A673 (cell line): ENCODE data around the gene DACT1. TPM values are rescaled to one million over a fixed set of nuclear protein-coding genes. Genes with fewer than 3 reads are reported as not detected.

ENCODE experiments used
- BruUV-seq: library from RNA; stranded (reverse); fragments of 400-500 nt; replicated peaks from 2 replicates; lab custom pipeline; 2021; lab: Mats Ljungman, UMichigan
- CTCF ChIA-PET: fragments of 300-600 bp; sonication (Branson Sonifier 250); formaldehyde crosslinking; loops from one replicate; lab custom pipeline; 2022; ENCODE audit warnings: antibody characterized with exemption; lab: Charles Lee
- POLR2A ChIA-PET: fragments of 300-600 bp; sonication (Branson Sonifier 250); formaldehyde crosslinking; loops from one replicate; lab custom pipeline; 2022; ENCODE audit warnings: antibody characterized with exemption; ENCODE audit not compliant: low non-redundant PET; lab: Charles Lee
- DNase-seq: peaks from one replicate; pipeline ENCODE4 v3.0.0-alpha.2; 2015; ENCODE audit warnings: low spot score
- H3K27ac ChIP-seq: fragments of 200-600 bp; sonication (generic); 2 replicates; pipeline ENCODE4 v1.5.1; 2016; ENCODE audit warnings: mixed run types, low read depth, mild to moderate bottlenecking, mixed read lengths, antibody characterized with exemption, low read length; ENCODE audit not compliant: poor library complexity, severe bottlenecking
- H3K27me3 ChIP-seq: fragments of 200-600 bp; sonication (generic); replicated peaks from 2 replicates; pipeline ENCODE4 v1.6.1; 2017; ENCODE audit warnings: mixed run types, low read depth, mild to moderate bottlenecking, mixed read lengths, antibody characterized with exemption, low read length; ENCODE audit not compliant: insufficient read depth, poor library complexity
- H3K36me3 ChIP-seq: fragments of 200-600 bp; sonication (generic); 2 replicates; pipeline ENCODE4 v1.6.1; 2016; ENCODE audit warnings: mixed run types, mild to moderate bottlenecking, mixed read lengths, antibody characterized with exemption, low read length; ENCODE audit not compliant: insufficient read depth, poor library complexity, severe bottlenecking
- H3K4me1 ChIP-seq: fragments of 200-600 bp; sonication (generic); 2 replicates; pipeline ENCODE4 v1.6.1; 2017; ENCODE audit warnings: mixed run types, mild to moderate bottlenecking, mixed read lengths, antibody characterized with exemption, low read length; ENCODE audit not compliant: insufficient read depth, poor library complexity, severe bottlenecking
- H3K4me3 ChIP-seq: fragments of 200-600 bp; sonication (generic); 2 replicates; pipeline ENCODE4 v1.5.1; 2016; ENCODE audit warnings: low read depth, mixed run types, mild to moderate bottlenecking, mixed read lengths, low read length; ENCODE audit not compliant: poor library complexity, severe bottlenecking
- H3K9me3 ChIP-seq: fragments of 200-600 bp; sonication (generic); 2 replicates; pipeline ENCODE4 v1.6.1; 2016; ENCODE audit warnings: mixed run types, low read depth, mild to moderate bottlenecking, mixed read lengths, antibody characterized with exemption, low read length; ENCODE audit not compliant: poor library complexity, severe bottlenecking
- CTCF ChIP-seq: fragments of 300-800, 200-600 bp; sonication (generic); conservative IDR thresholded peaks from 2 replicates; pipeline ENCODE4 v1.5.1; 2017; ENCODE audit warnings: low read depth, mild to moderate bottlenecking, antibody characterized with exemption, low read length, moderate library complexity, mixed read lengths
- EZH2 ChIP-seq: fragments of 200-600 bp; sonication (generic); IDR thresholded peaks from 2 replicates; pipeline ENCODE4 v1.6.1; 2017; ENCODE audit warnings: borderline replicate concordance, low read depth, mild to moderate bottlenecking, mixed read lengths, antibody characterized with exemption, low read length; ENCODE audit not compliant: poor library complexity, severe bottlenecking
- intact Hi-C: fragments of 100-400 bp; cut with micrococcal nuclease; formaldehyde crosslinking; loops from one replicate; pipeline ENCODE4 v1.10.0; 2022; ENCODE audit not compliant: unreplicated experiment
- total RNA-seq: library from RNA; stranded (reverse); gene quantifications from 2 replicates; pipeline ENCODE4 v1.2.3, GENCODE V29; 2021

The DACT1 gene
- total RNA-seq, 1 experiment from 2014 or later = 5.1 TPM

GRCh38 chr14:58697266-58697929, 59.6 kb downstream of the DACT1 start:
- BruUV-seq = no TSS peak
- POLR2A ChIA-PET = no interaction called here
- H3K4me3 ChIP-seq = no peak overlapping the region
- DNase-seq = no peak
- intact Hi-C loops = no loop called here
- TF ChIP-seq CTCF = no peak
- no peak for TF ChIP-seq EZH2
- no peaks in the 10 kb centered on the region for H3K9me3 ChIP-seq
- no peak overlapping the region for H3K27ac ChIP-seq
- H3K27me3 ChIP-seq = no peaks in the 10 kb centered on the region
- no peaks in the 10 kb centered on the region for H3K36me3 ChIP-seq
- CTCF ChIA-PET = no interaction called here
- H3K4me1 ChIP-seq = no peaks in the 10 kb centered on the region

Other genes starting within 250 kb of the DACT1 start
- gene TOMM20L, start 242.0 kb upstream of the DACT1 start, total RNA-seq = not detected in 2 replicates
- 60.3 and 65.7 TPM in 2 replicates for gene TIMM9, start 210.4 kb upstream of the DACT1 start, total RNA-seq
- gene KIAA0586, start 210.2 kb upstream of the DACT1 start, total RNA-seq = 42.1 and 45.3 TPM in 2 replicates